Midbrain (tissue), 1 donor: ENCODE results near the gene POM121C.
"Not testable (repeated sequence)": the region's sequence is repeated elsewhere in the genome, so short reads cannot be mapped to it uniquely, and the experiment has no call there.

ENCODE experiments used
- DNase-seq: peaks from one replicate; lab custom pipeline; 2025; lab: John Stamatoyannopoulos, UW

Gene POM121C

GRCh38 chr7:75393194-75393593 is 92.9 kb downstream of the POM121C start:
- not testable (repeated sequence) for DNase-seq

DNA sequence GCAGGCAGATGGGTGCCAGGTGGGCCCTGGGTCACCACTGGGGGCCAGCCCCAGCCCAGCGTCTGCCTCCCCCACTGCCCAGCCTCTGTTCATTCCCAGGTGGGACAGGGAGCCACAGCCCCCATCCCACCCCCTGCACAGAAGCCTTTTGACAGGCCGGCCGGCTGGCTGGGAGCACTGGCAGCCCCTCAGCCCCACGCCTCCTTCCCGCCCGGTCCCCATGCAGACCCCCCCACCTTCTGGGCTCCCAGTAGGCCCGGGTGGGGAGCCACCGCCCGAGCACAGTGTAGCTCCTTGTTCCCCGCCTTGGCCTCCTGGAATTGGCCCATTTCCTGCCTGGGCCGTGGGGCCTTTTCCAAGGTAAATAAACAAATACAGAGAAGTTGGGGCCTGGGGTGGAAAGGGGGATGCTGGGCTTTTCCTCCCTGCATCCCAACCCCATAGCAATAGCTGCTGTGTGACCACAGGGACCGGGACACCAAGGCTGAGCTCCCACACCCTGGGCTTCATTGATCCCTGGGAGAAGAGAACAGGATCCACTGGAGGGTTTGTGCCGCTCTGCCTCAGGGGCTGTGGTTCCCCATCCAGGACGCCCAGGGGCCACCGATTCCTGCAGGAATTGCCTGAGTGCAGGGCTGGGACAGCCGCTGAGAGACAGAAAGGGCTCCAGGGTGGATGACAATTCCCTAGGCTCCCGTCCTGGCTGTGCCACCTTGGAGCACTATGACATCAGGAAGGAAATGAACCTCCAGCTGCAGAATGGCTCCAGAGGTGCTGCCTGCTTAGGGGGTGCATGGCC is 111.4 kb downstream of the POM121C start:
- DNase-seq: not testable (repeated sequence)

DNA sequence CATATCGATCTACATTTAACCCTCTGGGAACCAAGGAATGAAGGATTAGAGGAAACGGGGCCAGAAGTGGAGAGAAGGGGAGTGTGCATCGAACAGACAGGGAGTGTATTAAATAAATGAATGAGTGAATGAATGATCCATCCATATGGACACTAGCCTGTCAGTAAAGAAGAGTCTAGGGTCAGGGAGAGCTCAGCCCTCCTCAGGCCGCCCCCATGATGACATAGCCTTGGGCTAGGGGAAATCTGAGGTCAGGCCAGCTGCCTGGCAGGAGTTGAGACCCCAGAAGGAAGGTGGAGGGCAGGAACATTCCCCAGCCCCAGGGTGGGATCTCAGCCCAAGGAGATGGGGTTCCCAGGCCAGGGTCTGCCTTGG is 112.0 kb downstream of the POM121C start:
- DNase-seq: not testable (repeated sequence)

- not testable (repeated sequence) for DNase-seq
These were observed 118.8 kb downstream of the POM121C start for GRCh38 chr7:75367313-75367712.
